Panc1 (cell line): ENCODE measurements around the gene NOS1AP.

Experiments
- POLR2AphosphoS5 ChIP-seq: IDR thresholded peaks from 2 replicates; pipeline ENCODE4 v1.6.1; 2012; ENCODE audit warnings: mild to moderate bottlenecking, low read depth, low read length, moderate library complexity
- SIN3A ChIP-seq: IDR thresholded peaks from 2 replicates; pipeline ENCODE4 v1.6.1; 2012; ENCODE audit warnings: low read depth, mild to moderate bottlenecking, low read length, moderate library complexity, borderline replicate concordance; ENCODE audit not compliant: insufficient read depth
- TF ChIP-seq, protein P1 (sequence below): fragments of 450-650 bp; IDR thresholded peaks from 2 replicates; pipeline ENCODE4 v1.5.1; 2017; ENCODE audit warnings: mild to moderate bottlenecking
- TF ChIP-seq, protein P2 (sequence below), 2 experiments: IDR thresholded peaks; 2 replicates each; pipeline ENCODE4 v1.6.1; 2011 to 2012; ENCODE audit warnings: low read depth in 2 of 2, control low read depth in 1 of 2, low read length in 1 of 2, mild to moderate bottlenecking in 1 of 2, moderate library complexity in 1 of 2; ENCODE audit not compliant: insufficient read depth in 1 of 2

DNA sequence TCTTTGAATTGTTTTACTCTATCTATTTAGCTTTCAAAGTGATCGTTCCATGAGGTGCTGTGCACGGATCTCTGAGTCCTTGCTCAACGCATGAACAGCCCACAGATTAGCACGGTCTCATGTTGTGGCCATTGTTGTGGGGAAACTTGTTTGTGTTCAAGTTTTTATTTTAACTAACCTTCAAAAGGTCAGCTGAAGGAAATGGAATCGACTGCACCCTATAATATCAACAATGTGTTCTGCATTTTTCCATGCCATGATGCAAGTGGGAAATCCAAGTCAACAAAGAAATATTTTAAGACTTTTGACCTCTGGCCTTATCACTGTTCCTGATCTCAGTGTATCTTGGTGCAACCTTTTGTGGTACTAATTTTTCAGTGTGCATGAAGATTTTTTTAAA, 336.3 kb downstream of the NOS1AP start:
- TF ChIP-seq, protein P1, sequence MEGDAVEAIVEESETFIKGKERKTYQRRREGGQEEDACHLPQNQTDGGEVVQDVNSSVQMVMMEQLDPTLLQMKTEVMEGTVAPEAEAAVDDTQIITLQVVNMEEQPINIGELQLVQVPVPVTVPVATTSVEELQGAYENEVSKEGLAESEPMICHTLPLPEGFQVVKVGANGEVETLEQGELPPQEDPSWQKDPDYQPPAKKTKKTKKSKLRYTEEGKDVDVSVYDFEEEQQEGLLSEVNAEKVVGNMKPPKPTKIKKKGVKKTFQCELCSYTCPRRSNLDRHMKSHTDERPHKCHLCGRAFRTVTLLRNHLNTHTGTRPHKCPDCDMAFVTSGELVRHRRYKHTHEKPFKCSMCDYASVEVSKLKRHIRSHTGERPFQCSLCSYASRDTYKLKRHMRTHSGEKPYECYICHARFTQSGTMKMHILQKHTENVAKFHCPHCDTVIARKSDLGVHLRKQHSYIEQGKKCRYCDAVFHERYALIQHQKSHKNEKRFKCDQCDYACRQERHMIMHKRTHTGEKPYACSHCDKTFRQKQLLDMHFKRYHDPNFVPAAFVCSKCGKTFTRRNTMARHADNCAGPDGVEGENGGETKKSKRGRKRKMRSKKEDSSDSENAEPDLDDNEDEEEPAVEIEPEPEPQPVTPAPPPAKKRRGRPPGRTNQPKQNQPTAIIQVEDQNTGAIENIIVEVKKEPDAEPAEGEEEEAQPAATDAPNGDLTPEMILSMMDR = no peak
- TF ChIP-seq, protein P2, sequence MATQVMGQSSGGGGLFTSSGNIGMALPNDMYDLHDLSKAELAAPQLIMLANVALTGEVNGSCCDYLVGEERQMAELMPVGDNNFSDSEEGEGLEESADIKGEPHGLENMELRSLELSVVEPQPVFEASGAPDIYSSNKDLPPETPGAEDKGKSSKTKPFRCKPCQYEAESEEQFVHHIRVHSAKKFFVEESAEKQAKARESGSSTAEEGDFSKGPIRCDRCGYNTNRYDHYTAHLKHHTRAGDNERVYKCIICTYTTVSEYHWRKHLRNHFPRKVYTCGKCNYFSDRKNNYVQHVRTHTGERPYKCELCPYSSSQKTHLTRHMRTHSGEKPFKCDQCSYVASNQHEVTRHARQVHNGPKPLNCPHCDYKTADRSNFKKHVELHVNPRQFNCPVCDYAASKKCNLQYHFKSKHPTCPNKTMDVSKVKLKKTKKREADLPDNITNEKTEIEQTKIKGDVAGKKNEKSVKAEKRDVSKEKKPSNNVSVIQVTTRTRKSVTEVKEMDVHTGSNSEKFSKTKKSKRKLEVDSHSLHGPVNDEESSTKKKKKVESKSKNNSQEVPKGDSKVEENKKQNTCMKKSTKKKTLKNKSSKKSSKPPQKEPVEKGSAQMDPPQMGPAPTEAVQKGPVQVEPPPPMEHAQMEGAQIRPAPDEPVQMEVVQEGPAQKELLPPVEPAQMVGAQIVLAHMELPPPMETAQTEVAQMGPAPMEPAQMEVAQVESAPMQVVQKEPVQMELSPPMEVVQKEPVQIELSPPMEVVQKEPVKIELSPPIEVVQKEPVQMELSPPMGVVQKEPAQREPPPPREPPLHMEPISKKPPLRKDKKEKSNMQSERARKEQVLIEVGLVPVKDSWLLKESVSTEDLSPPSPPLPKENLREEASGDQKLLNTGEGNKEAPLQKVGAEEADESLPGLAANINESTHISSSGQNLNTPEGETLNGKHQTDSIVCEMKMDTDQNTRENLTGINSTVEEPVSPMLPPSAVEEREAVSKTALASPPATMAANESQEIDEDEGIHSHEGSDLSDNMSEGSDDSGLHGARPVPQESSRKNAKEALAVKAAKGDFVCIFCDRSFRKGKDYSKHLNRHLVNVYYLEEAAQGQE (IDR thresholded peaks at IDR 0.05; ENCODE audit: insufficient read depth in 1 of 2, low read depth in 2 of 2, low read length in 1 of 2) = no peak
- TF ChIP-seq POLR2AphosphoS5 (no peak), SIN3A (no peak)
